ENCODE data around the gene FAM210B. TPM values are rescaled to one million over a fixed set of nuclear protein-coding genes. Genes with fewer than 3 reads are reported as not detected.
A peak's percentile ranks its signal among the peaks of the same experiment; 100 is the strongest.

FAM210B gene
- total and polyA plus RNA-seq, 2 of the 13 experiments (the other 11 are each of a cell fraction or from before 2014, with no cell fraction given): 75.9 to 107 TPM

DNA sequence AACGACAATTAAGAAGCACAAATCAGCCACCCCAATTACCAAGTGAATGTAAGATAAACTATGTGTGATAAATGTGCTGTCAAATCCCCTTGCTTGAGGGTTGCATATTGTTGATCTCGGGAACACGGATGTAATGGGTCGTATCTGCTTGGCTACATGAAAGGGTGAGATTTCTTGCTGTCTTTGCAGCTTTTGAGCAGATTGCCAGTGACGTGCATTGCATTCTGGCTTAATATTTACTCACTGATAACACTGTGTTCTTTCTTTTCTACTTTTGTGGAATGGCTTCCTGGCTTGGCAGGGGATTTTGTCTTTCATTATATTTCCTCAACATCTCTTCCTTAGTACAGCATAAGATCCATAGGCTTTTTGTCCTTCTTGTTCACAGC is 10.5 kb upstream of the FAM210B start (continued):
- TF ChIP-seq SAP130 (CRISPR knock-in tag; IDR thresholded peaks at IDR 0.05; ENCODE audit: low read depth) (peak; percentile 42; the same call in 1 of the 2 replicates), ZNF562 (CRISPR knock-in tag; IDR thresholded peaks at IDR 0.05; ENCODE audit: borderline replicate concordance) (no peak)

DNA sequence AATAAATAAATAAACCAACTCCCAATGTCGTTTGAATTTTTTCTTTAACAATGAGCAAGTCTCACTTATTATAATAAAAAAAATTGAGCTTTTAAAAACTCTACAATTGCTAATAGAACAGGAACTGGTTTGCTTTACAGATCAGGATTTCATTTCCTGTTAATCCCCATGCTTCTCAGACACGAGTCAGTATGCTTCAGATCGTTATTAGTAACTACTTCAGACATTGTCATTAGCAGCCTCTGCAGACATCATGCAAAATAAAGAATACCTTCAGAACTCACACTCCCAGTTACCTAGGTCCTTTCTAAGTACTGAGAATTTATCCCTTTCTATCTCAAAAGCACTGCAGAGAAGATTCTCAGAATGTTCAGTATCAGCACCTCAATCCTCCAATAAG is 10.0 kb upstream of the FAM210B start:
- Histone ChIP-seq H4K20me1 (ENCODE audit: insufficient read depth, low read length) (no peaks in the 10 kb centered on the region), H3K36me3 (replicated peaks in 1 of 2; ENCODE audit: control insufficient read depth in 1 of 2, insufficient read depth in 2 of 2, low read length in 2 of 2) (no peaks in the 10 kb centered on the region), H3K27ac (ENCODE audit: extremely low read length, insufficient read depth, low read length) (no peak overlapping the region), H3K4me3 (replicated peaks in 1 of 3; ENCODE audit: insufficient read depth in 1 of 3, low read depth in 2 of 3, low read length in 3 of 3) (no peak overlapping the region), H3K27me3 (ENCODE audit: control insufficient read depth in 1 of 2, insufficient read depth in 2 of 2, low read length in 2 of 2) (peaks cover 0 to 4% of the 10 kb centered on the region in 2 experiments; a peak in 1 of 5 replicates), H3K4me1 (ENCODE audit: insufficient read depth, low read length) (peaks cover 14% of the 10 kb centered on the region), H2AFZ (ENCODE audit: low read length) (no peak overlapping the region), H3K79me2 (ENCODE audit: insufficient read depth, low read length) (no peaks in the 10 kb centered on the region), H3K9ac (ENCODE audit: insufficient read depth, low read depth, low read length) (no peak overlapping the region), H3K4me2 (ENCODE audit: low read depth, low read length) (peak overlapping the region; percentile 9), H3K9me3 (ENCODE audit: low read length) (no peaks in the 10 kb centered on the region)
- FAIRE-seq (no peak), ATAC-seq (no peak), DNase-seq (ENCODE audit: low spot score) (no peak)
- no peak for TF ChIP-seq MAX (IDR thresholded peaks at IDR 0.05)
- no peak for TF ChIP-seq TRIM24 (CRISPR knock-in tag; IDR thresholded peaks at IDR 0.05)
- no peak for TF ChIP-seq SP5 (CRISPR knock-in tag; IDR thresholded peaks at IDR 0.05; ENCODE audit: borderline replicate concordance, low read depth)
- no peak for TF ChIP-seq FOSL2 (CRISPR knock-in tag; IDR thresholded peaks at IDR 0.05)
- no peak for TF ChIP-seq RARA (CRISPR knock-in tag; IDR thresholded peaks at IDR 0.05)
- TF ChIP-seq, protein P1, sequence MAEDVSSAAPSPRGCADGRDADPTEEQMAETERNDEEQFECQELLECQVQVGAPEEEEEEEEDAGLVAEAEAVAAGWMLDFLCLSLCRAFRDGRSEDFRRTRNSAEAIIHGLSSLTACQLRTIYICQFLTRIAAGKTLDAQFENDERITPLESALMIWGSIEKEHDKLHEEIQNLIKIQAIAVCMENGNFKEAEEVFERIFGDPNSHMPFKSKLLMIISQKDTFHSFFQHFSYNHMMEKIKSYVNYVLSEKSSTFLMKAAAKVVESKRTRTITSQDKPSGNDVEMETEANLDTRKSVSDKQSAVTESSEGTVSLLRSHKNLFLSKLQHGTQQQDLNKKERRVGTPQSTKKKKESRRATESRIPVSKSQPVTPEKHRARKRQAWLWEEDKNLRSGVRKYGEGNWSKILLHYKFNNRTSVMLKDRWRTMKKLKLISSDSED (CRISPR knock-in tag; IDR thresholded peaks at IDR 0.05): no peak
- no peak for TF ChIP-seq ZNF441 (CRISPR knock-in tag; IDR thresholded peaks at IDR 0.05; ENCODE audit: borderline replicate concordance)
- TF ChIP-seq CBFB (CRISPR knock-in tag; IDR thresholded peaks at IDR 0.05): no peak
- no peak for TF ChIP-seq FOXO1 (CRISPR knock-in tag; IDR thresholded peaks at IDR 0.05)
- TF ChIP-seq ATRX (CRISPR knock-in tag; IDR thresholded peaks at IDR 0.05; ENCODE audit: borderline replicate concordance): no peak
- no peak for TF ChIP-seq SUZ12 (IDR thresholded peaks at IDR 0.05; ENCODE audit: low read depth, low read length)
- ChIA-PET CTCF (ENCODE audit: low intra/inter-chr PET ratio, low total read pairs) (no interaction called here), POLR2A (no interaction called here)
- BruUV-seq (replicated peaks): no TSS peak
- in situ Hi-C loops (cut with HindIII; ENCODE audit: extremely low pct_ligation_motif_present, low pct_unique_long_range_greater_than_20kb) (no loop called here), intact Hi-C loops (cut with micrococcal nuclease; ENCODE audit: unreplicated experiment) (no loop called here)
- WGBS (ENCODE audit: low lambda C conversion rate): 4% methylated on average over 3 of the region's 3 CpGs
